Pancreas (tissue), 10 donors: ENCODE results near the gene MRPS15. TPM values are rescaled to one million over a fixed set of nuclear protein-coding genes. Genes with fewer than 3 reads are reported as not detected.
"Not testable (repeated sequence)": the region's sequence is repeated elsewhere in the genome, so short reads cannot be mapped to it uniquely, and the experiment has no call there.

Experiments used
- ATAC-seq, 4 donors: fragments of 200-7000 bp; cut with Tn5 transposase; one replicate each; pipeline versions ENCODE4 v1.8.0 to v1.9.1; 2020; ENCODE audit warnings: mild to moderate bottlenecking in 4 of 4, moderate library complexity in 4 of 4
- DNase-seq, 6 donors: peaks; one replicate each; pipeline ENCODE4 v3.0.0-alpha.2; 2020
- FAIRE-seq: peaks from 2 replicates; lab custom pipeline; 2012; peaks lifted over from hg19 to GRCh38; lab: Jason Lieb, UNC
- H3K27ac ChIP-seq, 4 donors: fragments of 200-600 bp; sonication (generic); 1 replicate in 3 of 4; 2 replicates in 1 of 4; pipeline versions ENCODE4 v1.5.0 to v1.8.0; 2020
- H3K27me3 ChIP-seq, 4 donors: fragments of 200-600 bp; one replicate each; pipeline ENCODE4 v1.8.0; 2021
- H3K36me3 ChIP-seq, 3 donors: fragments of 200-600 bp; sonication (generic) in 1 of 3; one replicate each; pipeline versions ENCODE4 v1.5.0 to v1.8.0; 2020 to 2021
- H3K4me1 ChIP-seq, 3 donors: fragments of 200-600 bp; one replicate each; pipeline ENCODE4 v1.8.0; 2021
- H3K4me3 ChIP-seq, 4 donors: fragments of 200-600 bp; sonication (generic) in 2 of 4; one replicate each; pipeline versions ENCODE4 v1.5.0 to v1.8.0; 2020 to 2021
- H3K9me3 ChIP-seq, 4 donors: fragments of 200-600 bp; one replicate each; pipeline ENCODE4 v1.8.0; 2021
- WGBS, 2 donors: extraction: QIAGEN DNeasy Blood & Tissue Kit; methylation state at CpG; one replicate each; pipeline ENCODE4 v1.1.7; 2013; 5-methylcytosine and 5-hydroxymethylcytosine counted together
- intact Hi-C, 3 donors: fragments of 100-400 bp; cut with DNase I; formaldehyde crosslinking; loops; one replicate each; pipeline versions ENCODE4 v1.11.1 to v1.14.2; 2022
- polyA plus RNA-seq, 2 donors: library from polyadenylated mRNA; stranded (reverse); fragments of 200-250 nt; gene quantifications; one replicate each; pipeline ENCODE4 v1.2.3, GENCODE V29; 2013
- total RNA-seq, 6 donors: library from RNA; stranded (reverse); fragmentation: NEBNext Ultra II Directional in 4 of 6; extraction: Animal tissue kit (Norgen Biotek cat#: 25700) in 4 of 6; gene quantifications; one replicate each; pipeline versions ENCODE4 v1.2.1 to v1.2.4, GENCODE V29; 2021 to 2023
- TF ChIP-seq, protein P1 (sequence below), 4 donors: fragments of 200-600 bp; sonication (generic) in 3 of 4; IDR thresholded peaks; one replicate each; pipeline versions ENCODE4 v1.5.0 to v1.8.0; 2021; ENCODE audit warnings: antibody characterized with exemption in 4 of 4
- donor health status: healthy with polysubstance abuse.
- donor health status: DM: no; HTN: no; CAD: no; lungs with moderate emphysema.
- donor health status: DM: no; HTN: no; CAD: no.
- donor health status: control.
- donor health status: control.
- donor health status: Bipolar disorder and iron deficiency.
- donor health status: DM: yes; HTN: yes; CAD: no.
- donor health status: DM: no; HTN: no; CAD: no.
- donor health status: DM: no; HTN: no; CAD: no.
- donor health status: DM: yes; HTN: yes; CAD: no.

MRPS15 gene
- 10 to 100 TPM; 20.4 to 27.8 (median 26.1) TPM for total RNA-seq
- 10 to 100 TPM; 62.6 to 79.3 TPM for polyA plus RNA-seq

DNA sequence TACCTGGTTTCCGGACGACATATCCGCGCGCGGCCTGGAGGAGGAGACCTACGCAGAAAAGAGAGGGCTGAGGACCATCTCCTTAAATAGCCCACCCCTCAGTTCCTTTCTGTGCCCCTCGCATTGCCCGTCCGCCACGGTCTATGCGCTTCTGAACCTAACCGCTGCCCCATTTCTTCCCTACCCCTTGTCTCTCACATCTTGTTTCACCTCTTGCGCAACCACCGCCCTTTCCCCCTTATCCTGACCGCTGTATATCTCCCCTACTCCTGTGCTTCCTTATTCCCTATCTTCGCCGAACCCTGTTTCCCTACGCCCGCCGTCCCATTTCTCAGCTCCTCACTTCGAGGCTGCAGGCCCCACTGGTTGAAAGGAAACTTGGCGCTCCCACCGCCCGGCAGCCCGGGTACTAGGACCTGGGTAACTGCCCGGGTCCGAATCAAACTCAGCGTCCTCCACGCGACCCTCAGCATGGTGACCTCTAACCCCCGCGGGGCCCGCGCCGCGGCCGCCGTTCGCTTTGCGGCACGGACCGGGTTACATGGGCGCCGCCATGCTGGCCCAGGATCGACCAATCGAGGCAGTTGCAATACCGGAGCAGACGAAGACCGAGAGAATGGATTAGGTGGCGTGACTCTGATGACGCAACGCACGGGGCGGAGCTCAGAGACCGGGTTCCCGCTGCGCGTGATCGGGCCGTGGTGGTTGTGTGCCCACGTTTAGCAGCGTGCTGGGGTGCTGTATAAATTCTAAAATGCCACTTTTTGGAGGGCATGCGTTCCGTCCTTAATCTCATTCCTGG is at the start of gene MRPS15:
MRPS15 (minus strand) TSS at position 582 of the 802 bp plus-strand sequence; CDS start at position 473, 109 bp downstream.
- TF ChIP-seq, protein P1, sequence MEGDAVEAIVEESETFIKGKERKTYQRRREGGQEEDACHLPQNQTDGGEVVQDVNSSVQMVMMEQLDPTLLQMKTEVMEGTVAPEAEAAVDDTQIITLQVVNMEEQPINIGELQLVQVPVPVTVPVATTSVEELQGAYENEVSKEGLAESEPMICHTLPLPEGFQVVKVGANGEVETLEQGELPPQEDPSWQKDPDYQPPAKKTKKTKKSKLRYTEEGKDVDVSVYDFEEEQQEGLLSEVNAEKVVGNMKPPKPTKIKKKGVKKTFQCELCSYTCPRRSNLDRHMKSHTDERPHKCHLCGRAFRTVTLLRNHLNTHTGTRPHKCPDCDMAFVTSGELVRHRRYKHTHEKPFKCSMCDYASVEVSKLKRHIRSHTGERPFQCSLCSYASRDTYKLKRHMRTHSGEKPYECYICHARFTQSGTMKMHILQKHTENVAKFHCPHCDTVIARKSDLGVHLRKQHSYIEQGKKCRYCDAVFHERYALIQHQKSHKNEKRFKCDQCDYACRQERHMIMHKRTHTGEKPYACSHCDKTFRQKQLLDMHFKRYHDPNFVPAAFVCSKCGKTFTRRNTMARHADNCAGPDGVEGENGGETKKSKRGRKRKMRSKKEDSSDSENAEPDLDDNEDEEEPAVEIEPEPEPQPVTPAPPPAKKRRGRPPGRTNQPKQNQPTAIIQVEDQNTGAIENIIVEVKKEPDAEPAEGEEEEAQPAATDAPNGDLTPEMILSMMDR (IDR thresholded peaks at IDR 0.05) = no peak
- ATAC-seq (peak; percentile 97 to 98 (median 98)), FAIRE-seq (no peak), DNase-seq (peak; percentile 92 to 96 (median 94))
- peaks cover 6 to 18% (median 9%) of the 10 kb centered on the region in 3 donors for H3K4me1 ChIP-seq
- no peaks in the 10 kb centered on the region for H3K9me3 ChIP-seq
- H3K4me3 ChIP-seq = peak within 1 kb of the TSS; percentile 70 to 95 (median 90)
- peak within 1 kb of the TSS; percentile 70 to 92 (median 88) for H3K27ac ChIP-seq
- intact Hi-C loops = no loop called here
- H3K36me3 ChIP-seq = no peaks in the 10 kb centered on the region
- no peaks in the 10 kb centered on the region for H3K27me3 ChIP-seq
- 0% methylated on average over 59 to 65 of the region's 65 CpGs for WGBS, 2 donors

DNA sequence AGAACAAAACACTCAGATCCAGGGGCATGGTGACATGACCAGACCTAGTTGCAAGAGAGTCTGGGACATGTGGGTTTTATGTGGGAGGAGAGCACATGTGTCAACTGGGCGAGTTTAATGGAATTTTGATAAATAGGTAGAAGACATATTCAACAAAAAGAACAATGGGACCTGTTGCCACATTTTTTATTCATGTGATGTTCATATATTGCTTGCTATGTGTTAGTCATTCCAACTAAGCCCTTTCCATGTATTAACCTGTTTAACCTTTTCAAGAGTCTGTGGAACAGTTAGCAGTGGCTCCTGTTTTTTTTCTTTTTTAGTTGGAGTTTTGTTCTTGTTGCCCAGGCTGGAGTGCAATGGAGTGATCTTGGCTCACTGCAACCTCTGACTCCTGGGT is 48.7 kb upstream of the MRPS15 start:
- FAIRE-seq = no peak
- Histone ChIP-seq H3K36me3 (no peaks in the 10 kb centered on the region), H3K27me3 (no peaks in the 10 kb centered on the region), H3K4me3 (no peak overlapping the region), H3K4me1 (no peaks in the 10 kb centered on the region), H3K9me3 (no peaks in the 10 kb centered on the region), H3K27ac (no peak overlapping the region)
- ATAC-seq = no peak
- intact Hi-C loops = no loop called here
- DNase-seq = no peak
- 31 to 36% methylated on average over 1 of the region's 1 CpG for WGBS, 2 donors
- TF ChIP-seq, protein P1 (IDR thresholded peaks at IDR 0.05) = no peak

DNA sequence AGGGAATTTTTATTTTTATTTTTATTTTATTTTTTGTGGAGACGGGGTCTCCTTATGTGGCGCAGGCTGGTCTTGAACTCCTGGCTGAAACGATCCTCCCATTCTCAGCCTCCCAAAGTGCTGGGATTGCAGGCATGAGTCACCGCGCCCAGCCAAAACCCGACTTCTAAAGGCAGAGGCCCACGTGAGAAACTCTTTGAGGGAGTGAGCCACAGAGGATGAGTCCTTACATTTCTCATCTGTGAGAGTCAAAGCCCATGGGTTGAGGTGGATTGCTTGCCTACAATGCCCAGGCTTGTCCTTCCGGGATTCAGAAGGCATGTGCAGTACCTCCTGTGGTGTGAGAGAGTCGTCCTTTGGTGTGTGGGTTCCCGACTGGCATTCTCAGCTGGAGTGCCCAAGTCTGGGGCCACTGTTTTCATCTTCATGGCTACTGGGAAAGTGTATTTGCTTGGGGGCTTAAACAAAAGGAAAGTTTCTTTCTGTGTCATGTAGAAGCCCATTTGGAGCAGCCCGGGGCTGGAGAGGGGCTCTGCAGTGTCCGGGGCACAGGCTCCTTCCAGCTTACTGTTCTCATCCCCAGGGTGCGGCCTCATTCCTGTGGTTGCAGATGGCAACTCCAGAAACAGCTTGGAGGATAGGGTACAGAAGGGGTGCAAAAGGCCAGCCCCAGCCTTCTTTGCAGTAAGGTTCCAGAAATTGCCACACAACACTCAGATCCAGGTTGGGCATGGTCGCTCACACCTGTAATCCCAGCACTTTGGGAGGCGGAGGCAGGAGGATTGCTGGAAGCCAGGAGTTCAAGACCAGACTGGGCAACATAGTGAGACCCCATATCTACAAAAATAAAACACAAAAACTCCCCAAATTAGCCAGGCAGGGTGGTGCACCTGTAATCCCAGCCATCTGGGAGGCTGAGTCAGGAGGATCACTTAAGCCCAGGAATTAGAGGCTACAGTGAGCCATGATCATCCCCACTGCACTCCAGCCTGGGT is 47.9 kb upstream of the MRPS15 start:
- 61 to 67% methylated on average over 15 of the region's 15 CpGs for WGBS, 2 donors
- Histone ChIP-seq H3K4me3 (no peak overlapping the region), H3K4me1 (no peaks in the 10 kb centered on the region), H3K9me3 (no peaks in the 10 kb centered on the region), H3K27me3 (no peaks in the 10 kb centered on the region), H3K36me3 (no peaks in the 10 kb centered on the region), H3K27ac (no peak overlapping the region)
- intact Hi-C loops = no loop called here
- DNase-seq (no peak), FAIRE-seq (no peak), ATAC-seq (no peak)
- TF ChIP-seq, protein P1 (IDR thresholded peaks at IDR 0.05) = no peak

DNA sequence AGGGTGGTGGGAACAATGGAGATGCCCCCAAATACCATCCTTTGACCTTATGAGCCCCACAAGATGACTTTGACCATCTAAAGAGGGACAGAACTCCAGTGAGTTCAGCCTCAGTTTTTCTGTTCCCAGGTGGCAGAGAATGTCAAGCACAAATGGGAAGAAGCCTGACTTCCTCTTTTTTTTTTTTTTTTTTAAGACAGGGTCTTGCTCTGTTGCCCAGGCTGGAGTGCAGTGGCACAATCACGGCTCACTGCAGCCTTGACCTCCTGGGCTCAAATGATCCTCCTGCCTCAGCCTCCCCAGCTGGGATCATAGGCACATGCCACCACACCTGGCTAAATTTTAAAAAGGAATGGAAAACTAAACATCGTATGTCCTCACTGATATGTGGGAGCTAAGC is 47.0 kb upstream of the MRPS15 start:
- H3K4me1 ChIP-seq, DNase-seq, FAIRE-seq, H3K9me3 ChIP-seq, intact Hi-C loops, ATAC-seq, H3K27ac ChIP-seq, H3K4me3 ChIP-seq, H3K27me3 ChIP-seq, H3K36me3 ChIP-seq: not testable (repeated sequence)
- WGBS, 2 donors = 64 to 76% methylated on average over 2 of the region's 2 CpGs

DNA sequence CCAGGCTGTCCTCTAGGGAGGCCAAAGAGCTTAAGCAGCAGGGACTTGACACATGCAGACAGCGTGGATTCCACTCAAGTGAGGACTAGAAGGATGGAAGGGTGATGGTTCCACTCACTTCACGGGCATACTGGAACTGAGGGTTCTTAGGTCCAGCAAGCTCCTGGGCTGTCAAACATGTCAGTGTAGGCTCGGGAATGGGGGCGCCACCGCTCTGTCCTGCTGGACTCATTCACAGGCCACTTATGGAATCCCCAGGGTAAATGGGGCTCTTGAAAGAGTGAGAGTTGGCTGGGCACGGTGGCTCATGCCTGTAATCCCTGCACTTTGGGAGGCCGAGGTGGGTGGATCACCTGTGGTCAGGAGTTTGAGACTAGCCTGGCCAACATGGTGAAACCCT is 46.2 kb upstream of the MRPS15 start:
- TF ChIP-seq, protein P1 (IDR thresholded peaks at IDR 0.05) = no peak
- Histone ChIP-seq H3K27ac (no peak overlapping the region), H3K27me3 (no peaks in the 10 kb centered on the region), H3K9me3 (no peaks in the 10 kb centered on the region), H3K36me3 (no peaks in the 10 kb centered on the region), H3K4me3 (no peak overlapping the region), H3K4me1 (no peaks in the 10 kb centered on the region)
- no peak for DNase-seq
- ATAC-seq = no peak
- WGBS, 2 donors = 60 to 74% methylated on average over 7 of the region's 7 CpGs
- no peak for FAIRE-seq
- intact Hi-C loops = no loop called here
